ENCODE data around the gene OLFML2B.

OLFML2B gene

DNA sequence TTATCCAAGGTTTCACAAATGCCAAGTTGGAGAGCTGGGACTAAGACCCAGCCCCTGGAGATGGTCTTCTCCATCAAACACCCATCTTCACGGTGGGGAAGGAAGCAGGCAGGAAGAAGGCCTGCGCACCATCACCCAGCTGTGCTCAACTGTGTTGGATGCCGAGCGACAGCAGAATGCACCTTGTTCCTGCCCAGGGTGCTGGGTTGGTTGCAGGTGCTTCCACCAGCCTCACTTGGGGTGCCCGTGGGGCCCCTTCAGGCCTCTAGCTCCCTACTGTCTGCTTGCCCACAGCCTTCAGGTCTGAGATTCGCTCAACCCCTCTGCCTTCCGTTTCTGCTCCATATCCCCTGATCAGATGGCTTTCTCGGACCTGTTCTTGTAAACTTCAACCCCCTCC, 42.5 kb downstream of the OLFML2B start:
- TF ChIP-seq, protein P1, sequence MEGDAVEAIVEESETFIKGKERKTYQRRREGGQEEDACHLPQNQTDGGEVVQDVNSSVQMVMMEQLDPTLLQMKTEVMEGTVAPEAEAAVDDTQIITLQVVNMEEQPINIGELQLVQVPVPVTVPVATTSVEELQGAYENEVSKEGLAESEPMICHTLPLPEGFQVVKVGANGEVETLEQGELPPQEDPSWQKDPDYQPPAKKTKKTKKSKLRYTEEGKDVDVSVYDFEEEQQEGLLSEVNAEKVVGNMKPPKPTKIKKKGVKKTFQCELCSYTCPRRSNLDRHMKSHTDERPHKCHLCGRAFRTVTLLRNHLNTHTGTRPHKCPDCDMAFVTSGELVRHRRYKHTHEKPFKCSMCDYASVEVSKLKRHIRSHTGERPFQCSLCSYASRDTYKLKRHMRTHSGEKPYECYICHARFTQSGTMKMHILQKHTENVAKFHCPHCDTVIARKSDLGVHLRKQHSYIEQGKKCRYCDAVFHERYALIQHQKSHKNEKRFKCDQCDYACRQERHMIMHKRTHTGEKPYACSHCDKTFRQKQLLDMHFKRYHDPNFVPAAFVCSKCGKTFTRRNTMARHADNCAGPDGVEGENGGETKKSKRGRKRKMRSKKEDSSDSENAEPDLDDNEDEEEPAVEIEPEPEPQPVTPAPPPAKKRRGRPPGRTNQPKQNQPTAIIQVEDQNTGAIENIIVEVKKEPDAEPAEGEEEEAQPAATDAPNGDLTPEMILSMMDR (IDR thresholded peaks at IDR 0.05; ENCODE audit: insufficient read depth, low read length, poor library complexity, severe bottlenecking), result no peak
- no peak for DNase-seq (ENCODE audit: extremely low read depth, insufficient read length)
- Histone ChIP-seq H3K4me3 (replicated peaks; ENCODE audit: low read depth, low read length) (no peak overlapping the region), H3K27me3 (replicated peaks; ENCODE audit: control insufficient read depth, insufficient read depth, low read length) (peaks cover 5% of the 10 kb centered on the region), H3K36me3 (ENCODE audit: control insufficient read depth, insufficient read depth, low read length) (no peaks in the 10 kb centered on the region)

DNA sequence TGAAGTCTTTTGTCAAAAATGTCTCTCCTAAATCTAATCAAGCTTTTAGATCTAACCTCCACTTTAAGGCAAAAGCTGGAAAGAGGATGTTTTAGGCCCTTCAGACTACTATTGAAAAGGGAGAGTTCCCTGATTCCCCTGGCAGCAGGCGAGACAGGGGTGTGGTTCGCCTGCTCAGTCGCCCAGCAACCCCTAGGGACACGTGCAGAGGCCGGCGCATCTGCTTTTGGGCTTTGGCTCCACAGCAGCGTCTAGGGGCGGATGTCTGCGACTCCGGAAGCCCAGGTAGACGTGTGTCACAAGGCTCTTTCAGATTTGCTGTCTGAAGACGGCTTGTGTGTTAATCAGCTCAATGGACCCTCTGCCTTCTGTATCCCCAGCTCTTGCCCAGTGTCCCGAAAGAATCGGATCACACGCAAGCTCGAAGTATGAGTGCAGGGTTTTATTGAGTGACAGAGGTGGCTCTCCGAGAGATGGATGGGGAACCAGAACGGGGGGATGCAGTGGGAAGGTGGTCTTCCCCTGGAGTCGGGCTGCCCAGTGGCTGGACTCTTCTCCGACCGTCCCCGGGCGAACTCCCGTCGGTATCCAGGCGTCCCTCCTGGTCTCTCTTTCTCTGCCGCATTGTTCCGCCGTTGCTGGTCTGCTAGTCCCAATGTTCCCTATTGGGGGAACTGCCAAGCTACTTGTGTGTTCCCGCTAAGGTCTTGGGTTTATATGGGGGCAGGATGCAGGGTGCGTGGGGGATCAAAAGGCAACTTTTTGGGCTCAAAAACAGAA, 45.5 kb downstream of the OLFML2B start:
- DNase-seq (ENCODE audit: extremely low read depth, insufficient read length), result no peak
- Histone ChIP-seq H3K27me3 (replicated peaks; ENCODE audit: control insufficient read depth, insufficient read depth, low read length) (peaks cover 3% of the 10 kb centered on the region), H3K4me3 (replicated peaks; ENCODE audit: low read depth, low read length) (no peak overlapping the region), H3K36me3 (ENCODE audit: control insufficient read depth, insufficient read depth, low read length) (no peaks in the 10 kb centered on the region)
- TF ChIP-seq, protein P1 (IDR thresholded peaks at IDR 0.05; ENCODE audit: insufficient read depth, low read length, poor library complexity, severe bottlenecking), result no peak

DNA sequence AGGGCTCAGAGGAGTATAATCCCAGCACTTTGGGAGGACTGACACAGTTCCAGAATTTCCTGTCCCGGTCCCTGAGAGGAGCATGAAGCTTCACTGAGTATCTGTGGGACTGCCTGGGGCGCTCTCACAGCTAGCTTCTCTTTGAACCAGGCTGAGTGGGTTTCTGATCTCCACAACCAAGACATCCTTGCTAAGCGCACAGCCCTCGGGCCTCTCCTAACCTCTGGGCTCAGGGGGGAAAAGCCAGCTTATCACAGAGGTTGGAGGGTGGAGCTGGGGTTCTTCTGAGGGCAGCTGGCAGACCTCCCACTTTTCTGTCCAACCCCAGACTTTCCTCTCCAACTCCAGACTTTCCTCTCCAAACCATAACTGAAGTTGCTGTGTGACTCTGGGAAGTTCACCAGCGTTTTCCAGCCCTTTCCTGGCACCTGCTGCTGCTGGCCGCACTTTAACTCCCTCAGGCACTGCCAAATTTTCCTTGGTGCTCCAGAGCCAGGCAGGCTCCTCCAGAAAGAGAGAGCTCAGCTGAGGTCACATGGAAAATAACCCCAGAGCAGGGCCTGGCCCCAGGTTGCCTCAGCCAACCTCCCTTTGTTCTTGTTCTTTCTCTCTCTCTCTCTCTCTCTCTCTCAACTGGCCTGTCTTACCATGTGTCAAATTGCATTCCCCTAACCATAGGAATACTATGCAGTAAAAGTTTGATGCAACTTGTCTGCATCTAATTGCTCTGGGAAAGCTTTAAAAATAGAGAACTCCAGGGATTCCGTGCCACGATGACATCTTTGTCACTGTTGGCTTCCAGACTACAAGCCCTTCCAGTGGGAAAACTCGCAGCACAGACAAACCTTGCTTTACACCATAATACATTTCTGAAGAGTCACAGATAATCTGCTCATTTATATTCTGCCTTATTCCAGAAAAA, 49.5 kb downstream of the OLFML2B start:
- no peak for DNase-seq (ENCODE audit: extremely low read depth, insufficient read length)
- Histone ChIP-seq H3K27me3 (replicated peaks; ENCODE audit: control insufficient read depth, insufficient read depth, low read length) (no peaks in the 10 kb centered on the region; the same call in 1 of the 2 replicates), H3K36me3 (ENCODE audit: control insufficient read depth, insufficient read depth, low read length) (no peaks in the 10 kb centered on the region)

DNA sequence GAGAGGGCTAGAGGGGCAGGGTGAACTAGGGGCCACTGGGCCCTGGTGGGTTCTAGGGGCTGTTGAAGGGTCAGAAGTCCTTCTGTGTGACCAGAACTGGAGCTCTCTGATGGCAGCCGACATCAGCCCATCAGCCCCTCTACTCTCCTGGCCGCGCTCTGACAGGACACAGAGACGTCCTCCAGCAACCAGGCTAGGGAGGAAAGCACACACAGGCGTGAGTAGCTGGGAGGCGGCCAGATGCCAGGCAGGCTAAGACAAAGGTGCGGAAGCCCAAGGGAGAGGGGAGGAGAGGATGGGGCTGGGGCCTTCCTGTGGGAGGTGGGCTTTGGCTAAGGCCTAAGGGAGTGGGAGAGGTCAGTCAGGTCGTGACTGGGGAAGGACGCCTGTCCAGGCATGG, 50.8 kb downstream of the OLFML2B start:
- no peaks in the 10 kb centered on the region for H3K36me3 ChIP-seq (ENCODE audit: control insufficient read depth, insufficient read depth, low read length)
- no peak overlapping the region for H3K4me3 ChIP-seq (replicated peaks; ENCODE audit: low read depth, low read length)
- no peak for DNase-seq (ENCODE audit: extremely low read depth, insufficient read length)
- no peaks in the 10 kb centered on the region; the same call in 1 of the 2 replicates for H3K27me3 ChIP-seq (replicated peaks; ENCODE audit: control insufficient read depth, insufficient read depth, low read length)
- TF ChIP-seq, protein P1 (IDR thresholded peaks at IDR 0.05; ENCODE audit: insufficient read depth, low read length, poor library complexity, severe bottlenecking), result no peak

More for the DNA sequence above, 49.5 kb downstream of the OLFML2B start:
- TF ChIP-seq, protein P1 (IDR thresholded peaks at IDR 0.05; ENCODE audit: insufficient read depth, low read length, poor library complexity, severe bottlenecking), result no peak
- no peak overlapping the region for H3K4me3 ChIP-seq (replicated peaks; ENCODE audit: low read depth, low read length)

DNA sequence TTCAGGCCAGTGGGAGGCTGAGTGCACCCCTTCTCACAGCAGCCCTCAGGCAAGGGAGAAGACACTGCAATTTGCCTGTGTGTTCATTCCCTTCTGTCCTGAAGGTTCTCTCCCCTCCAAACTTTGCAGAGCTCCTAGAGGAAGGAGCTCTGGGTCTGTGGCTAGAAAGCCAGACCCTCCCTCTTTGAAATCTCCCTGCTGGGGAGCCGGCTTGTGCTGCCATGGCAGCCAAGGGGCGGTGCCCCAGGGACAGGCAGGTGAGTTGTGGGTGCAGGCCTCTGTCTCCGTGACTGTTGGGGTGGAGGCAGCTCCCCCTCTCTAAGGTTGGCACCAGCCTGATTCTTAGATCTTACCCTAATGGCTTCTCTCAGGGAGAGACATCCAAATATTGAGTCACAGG, 53.0 kb downstream of the OLFML2B start:
- DNase-seq (ENCODE audit: extremely low read depth, insufficient read length), result no peak
- TF ChIP-seq, protein P1 (IDR thresholded peaks at IDR 0.05; ENCODE audit: insufficient read depth, low read length, poor library complexity, severe bottlenecking), result no peak
- H3K4me3 ChIP-seq (replicated peaks; ENCODE audit: low read depth, low read length), result no peak overlapping the region
- H3K36me3 ChIP-seq (ENCODE audit: control insufficient read depth, insufficient read depth, low read length), result no peaks in the 10 kb centered on the region; the same call in 1 of the 2 replicates
- no peaks in the 10 kb centered on the region; the same call in 1 of the 2 replicates for H3K27me3 ChIP-seq (replicated peaks; ENCODE audit: control insufficient read depth, insufficient read depth, low read length)

All from GM06990 (cell line).